AML-193 (cell line): ENCODE measurements around the gene YWHAG.
"Not testable (repeated sequence)": the region's sequence is repeated elsewhere in the genome, so short reads cannot be mapped to it uniquely, and the experiment has no call there.

ENCODE experiments used
- DNase-seq, 2 experiments: peaks; one replicate each; lab custom pipeline; 2025; lab: John Stamatoyannopoulos, UW

YWHAG gene

DNA sequence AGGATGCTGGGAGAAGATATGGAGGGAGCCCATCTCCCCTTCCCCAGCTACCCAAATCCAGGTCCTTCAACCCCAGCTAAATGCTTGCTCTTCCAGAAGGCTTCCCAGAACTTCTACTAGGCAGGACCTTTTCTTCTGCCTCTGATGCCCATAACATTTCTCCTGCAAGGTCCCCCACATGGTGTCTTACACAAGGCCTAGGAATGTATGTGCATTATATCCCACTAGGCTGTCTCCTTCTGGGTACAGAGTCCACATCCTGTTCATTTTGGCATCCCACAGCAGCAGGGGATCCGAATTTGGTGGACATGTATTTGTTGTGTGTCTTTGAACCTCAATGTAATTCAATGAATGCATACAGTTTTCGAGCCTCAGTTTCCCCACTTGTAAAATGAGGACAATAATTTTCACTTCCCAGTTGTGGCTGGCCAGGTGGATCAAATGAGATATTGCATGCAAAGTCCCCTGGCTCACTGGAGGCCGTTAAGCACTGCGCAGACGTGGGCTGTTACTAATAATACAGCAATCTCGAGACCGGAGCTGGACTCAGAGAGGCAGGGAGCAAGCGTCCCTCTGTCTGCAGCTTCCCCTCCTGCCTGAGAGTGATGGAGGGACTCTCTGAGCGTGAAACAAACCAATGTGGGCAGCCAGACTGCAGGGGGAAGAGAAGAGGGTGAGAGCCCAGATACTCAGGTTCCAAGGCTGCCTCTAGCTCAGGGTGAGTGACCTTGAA is 18.6 kb upstream of the YWHAG start:
- DNase-seq: no peak

DNA sequence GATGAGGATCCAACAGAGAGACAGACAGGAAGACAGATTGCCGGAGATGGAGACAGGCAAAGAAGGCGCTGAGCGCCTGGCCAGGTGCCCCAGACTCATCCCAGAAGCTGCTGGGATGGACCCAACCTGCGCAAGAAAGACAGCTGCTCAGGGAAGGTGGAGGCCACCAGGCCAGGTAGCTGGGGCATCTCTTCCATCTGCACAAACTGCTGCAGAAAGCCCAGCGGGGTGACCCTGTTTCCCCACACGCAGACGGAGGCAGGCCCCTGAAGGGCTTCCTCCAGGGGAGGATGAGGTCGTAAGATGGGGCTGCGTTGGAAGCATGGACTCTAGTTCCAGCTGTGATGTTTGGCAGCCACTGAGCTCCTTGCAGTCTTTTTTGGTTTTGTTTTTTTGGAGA is 16.5 kb upstream of the YWHAG start:
- no peak for DNase-seq

DNA sequence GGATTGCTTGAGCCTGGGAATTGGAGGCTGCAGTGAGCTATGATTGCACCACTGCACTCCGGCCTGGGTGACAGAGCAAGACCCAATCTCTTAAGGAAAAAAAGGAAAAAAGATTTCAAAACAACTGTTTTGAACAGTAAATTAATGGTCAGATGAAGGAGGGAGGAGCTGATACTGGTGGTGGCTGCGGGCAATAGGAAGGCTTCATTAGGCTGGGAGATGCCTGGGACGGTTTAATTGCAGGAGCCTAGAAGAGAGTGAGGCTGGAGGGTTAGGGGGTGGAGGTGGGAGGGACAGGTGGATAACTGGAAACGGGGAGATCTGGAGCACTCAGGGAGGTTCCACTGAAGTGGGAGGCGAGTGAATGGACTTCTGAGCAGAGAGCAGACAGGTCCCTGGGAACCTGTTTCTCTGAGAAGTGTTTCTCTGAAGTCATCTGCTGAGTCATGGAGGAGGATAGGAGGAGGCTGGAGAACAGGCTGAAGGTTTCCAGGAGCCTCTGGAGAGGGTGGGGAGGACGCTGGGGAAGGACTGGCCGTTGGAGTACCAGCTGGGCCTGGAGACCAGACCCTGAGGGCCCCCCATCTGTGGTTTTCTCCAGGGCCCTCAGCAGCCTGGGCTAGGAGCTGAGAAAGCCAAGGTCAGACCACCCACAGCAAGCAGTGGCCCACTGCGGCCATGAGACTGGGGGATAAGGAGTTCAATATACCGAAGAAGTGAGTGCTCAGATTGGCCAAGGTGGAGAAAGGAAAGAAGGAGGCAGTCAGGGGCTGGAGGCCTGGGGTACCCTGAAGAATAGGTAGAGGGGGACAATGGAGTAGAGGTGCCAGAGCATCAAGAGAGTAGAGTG is 14.4 kb upstream of the YWHAG start:
- DNase-seq: peak; percentile 3 to 14

DNA sequence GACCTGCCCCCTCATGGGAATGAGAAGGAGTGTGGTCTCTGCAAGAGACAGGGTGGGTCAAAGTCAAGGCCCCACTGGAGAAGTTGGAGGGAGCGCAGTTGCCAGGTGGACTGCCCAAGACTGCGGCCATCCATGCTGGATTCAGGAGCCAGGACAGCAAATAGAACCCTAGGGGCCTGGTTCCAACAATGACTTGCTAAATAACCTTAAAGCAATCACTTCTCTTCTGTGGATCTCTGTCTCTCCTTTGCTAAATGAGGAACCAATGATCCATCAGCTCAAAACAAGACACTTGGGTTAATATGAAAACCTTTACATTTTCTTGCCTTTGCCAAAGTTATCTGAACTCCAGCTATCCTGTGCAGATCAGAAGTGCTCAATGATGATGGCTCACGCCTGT is 12.6 kb upstream of the YWHAG start:
- DNase-seq: no peak

DNA sequence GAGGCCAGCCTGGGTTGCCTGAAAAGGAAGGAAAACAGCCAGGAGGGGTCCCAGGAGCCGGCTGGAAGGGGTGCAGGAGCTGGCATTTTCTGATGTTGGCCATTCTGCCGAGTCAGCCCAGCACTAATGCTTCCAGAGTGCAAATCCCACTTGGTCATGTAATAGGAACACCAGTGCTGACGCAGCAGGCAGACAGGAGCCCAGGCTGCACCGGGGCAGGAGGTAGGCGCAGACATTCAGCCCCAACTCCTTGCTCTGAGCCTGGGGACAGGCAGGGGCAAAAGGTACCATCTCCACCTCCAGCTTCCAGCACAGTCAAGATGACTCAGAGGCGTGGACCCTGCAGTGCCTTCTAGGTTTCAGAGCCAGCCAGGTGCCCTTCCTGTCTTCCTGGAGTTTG is 10.2 kb upstream of the YWHAG start:
- DNase-seq: no peak

DNA sequence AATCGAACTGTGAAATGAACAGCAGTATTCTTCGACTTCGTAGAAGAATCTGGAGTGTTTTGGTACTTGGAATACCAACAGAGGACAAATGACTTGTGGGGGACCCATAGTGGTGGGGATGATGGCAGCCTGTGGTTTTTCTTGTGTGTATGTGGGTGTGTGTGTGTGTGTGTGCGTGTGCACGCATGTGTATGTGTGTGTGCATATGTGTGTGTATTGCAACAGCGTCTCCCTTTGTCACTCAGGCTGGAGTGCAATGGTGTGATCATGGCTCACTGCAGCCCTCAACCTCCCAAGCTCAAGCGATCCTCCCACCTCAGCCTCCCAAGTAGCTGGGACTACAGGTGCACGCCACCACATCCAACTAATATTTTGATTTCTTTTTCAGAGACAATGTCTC is 9.4 kb upstream of the YWHAG start:
- no peak for DNase-seq

DNA sequence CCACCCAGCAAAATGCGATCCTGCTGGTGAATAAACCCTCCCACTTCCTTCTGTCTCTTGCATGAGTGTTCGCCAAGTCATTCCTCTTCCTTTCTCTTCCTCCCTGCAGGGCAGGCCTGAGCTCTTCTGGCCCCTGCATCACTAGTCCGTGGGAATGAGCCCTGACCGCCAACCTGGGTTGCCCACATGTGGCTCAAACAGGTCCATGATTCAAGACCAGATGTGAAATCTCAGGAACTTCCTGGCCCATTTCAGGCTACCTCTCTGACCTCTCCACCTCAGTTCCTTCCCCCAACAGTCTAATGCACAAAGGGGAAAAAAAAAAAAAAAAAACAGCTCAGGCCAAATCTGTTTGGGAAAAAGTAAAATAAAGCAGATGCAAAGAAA is 5.4 kb upstream of the YWHAG start:
- DNase-seq: peak; percentile 52 to 64

DNA sequence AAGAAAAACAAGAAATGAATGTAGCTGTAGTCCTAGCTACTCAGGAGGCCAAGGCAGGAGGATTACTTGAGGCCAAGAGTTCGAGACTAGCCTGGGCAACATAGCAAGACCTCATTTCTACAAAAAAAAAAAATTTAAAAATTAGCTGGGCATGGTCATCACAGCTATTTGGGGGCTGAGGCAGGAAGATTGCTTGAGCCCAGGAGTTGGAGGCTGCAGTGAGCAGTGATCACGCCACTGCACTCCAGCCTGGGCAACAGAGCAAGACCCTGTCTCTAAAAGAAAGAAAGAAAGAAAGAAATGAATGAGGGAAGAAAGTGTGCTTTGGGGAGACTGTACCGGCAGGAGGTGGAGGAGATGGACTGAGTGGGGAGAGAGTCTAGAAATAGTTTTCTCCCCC is 5.0 kb upstream of the YWHAG start:
- DNase-seq: not testable (repeated sequence)

DNA sequence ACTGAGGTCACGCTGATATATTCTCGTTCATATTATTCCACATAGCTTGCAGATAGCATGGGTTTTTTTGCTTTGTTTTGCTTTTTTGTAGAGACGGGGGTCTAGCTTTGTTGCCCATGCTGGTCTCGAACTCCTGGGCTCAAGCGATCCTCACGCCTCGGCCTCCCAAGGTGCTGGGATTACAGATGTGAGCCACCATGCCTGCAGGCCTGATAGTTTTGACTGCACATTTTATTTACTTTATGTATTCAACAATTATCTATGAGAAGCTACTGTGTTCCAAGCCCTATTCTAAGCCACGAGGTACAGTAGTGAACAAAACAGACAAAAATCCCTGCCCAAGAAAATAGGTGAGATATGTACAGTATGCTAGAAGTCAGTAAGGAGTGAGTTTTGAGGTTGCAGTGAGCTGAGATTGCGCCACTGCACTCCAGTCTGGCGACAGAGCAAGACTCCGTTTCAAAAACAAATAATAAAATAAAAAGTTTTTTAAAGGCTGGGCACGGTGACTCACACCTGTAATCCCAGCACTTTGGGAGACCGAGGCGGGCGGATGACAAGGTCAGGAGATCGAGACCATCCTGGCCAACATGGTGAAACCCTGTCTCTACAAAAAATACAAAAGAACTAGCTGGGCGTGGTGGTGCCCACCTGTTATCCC is 1.3 kb upstream of the YWHAG start:
- no peak for DNase-seq

DNA sequence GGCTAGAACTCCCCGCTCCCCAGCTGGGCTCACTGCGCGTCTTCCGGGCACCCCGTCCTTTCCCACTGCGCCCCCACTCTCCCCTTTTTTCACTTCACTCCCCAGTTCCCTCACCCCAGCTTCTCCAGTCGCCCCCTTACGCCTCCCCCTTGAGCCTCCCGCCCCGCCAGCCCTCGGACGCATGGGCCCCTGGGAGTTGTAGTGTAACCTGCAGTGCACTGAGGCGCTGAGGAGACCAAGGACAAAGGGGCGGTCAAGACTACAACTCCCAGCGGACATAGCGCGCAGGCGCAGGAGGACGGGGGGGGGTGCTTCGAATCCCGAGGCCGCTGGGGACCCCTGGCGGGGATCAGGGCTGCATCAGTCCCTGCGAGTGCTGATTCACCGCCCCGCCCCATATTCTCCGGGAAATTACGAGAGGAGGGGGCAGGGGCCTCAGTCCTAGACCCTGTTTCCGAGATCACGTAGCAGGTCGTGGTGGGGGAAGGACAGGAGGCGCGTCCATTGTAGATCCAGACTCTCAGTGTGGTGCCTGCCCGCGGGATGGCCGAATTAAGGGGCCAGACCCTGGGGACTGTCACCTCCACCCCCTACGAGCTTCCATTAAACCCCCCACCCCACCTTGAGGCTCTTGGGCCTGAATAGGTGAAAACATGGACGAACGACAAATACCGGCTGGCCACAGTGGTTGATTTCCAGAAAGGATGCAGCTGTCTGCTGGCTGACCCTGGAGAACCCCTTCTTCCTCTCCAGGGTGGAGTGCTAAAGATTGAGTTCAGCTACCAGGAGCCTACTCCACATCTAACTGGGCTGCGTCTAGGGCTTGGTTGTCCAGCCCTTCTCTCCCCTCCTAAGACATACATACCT is 553 bp upstream of the YWHAG start:
- peak; percentile 96 to 97 for DNase-seq

DNA sequence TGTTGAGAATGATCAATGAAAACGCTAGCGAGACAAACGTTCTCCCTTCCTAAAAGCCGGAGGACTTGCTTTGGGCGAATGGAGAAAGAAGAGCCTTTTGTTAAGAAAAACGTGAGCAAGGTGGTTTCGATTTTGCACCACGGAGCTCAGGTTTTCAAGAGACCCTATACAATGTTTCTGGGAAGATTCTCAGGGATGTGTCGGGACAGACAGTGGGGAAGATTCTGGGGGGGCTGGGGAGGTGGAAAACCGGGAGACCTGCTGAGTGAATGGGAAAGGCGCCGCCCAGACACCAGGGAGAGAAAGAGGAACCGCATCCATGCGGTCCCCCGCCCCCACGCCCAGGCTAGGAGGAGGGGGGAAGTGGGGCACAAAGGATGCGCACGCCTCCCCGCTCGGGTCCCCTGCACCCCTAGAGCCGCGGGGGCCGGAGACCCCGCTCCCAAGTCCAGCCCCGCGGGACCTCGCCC is 745 bp downstream of the YWHAG start:
- peak; percentile 35 to 37 for DNase-seq

DNA sequence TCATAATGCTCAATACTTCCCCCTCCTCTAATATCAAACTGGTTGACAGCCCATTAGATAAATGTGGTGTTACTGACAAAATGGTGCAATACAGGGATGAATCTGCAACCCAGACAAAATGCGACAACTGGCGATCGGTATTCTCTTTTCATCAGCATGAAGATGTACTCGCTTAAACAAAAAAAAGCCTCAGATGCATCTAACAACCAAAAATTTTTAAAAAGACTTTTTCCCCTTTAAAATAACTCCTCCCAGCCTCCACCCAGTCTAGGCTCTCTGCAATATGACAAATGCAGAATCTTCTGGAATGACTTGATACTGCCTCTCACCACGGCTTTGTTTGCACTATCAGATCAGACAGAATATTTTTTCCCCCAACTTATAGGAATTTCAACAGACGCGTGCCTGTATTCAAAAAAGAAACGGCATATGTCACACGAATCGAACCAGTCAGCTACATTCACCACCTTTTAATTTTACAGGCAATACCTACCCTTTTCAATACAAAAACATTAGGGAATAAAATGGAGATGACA is 1.2 kb downstream of the YWHAG start:
- DNase-seq: no peak

DNA sequence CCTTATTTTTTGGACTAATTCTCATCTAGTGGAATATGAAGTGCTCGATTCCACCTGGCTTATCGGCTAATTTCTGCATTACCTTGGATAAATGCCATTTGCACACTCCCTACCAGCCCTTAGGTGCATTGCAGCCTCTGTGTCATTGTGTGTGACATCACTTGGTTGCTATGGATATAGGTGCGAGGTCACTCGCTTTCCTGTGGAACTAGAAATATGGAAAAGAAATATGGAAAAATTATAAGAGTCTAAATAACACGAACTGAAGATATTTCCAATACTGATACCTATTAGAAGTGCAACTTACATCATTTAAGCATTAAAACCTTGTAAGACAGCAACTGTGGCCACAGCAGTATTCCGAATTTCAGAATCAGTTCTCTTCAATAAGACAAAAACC is 2.0 kb downstream of the YWHAG start:
- peak; percentile 25 to 29 for DNase-seq

DNA sequence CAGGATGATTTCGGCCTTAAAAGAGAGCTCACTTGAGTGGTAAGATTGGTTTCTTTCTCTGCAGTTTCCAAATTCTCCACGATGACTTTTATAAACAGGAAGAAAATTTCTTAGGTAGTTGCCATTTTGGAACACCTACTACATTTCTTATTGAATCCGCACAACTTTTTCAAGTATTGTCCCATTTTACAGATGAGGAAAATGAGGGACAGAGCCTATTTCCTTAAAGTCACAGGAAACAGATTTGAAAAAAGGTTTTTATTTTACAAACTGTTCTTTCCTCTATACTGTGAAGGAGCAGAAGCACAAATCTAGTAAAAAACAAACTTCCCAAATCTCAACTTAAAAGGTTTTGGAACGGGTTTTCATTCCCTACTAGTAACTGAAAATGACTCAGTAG is 2.7 kb downstream of the YWHAG start:
- no peak for DNase-seq

DNA sequence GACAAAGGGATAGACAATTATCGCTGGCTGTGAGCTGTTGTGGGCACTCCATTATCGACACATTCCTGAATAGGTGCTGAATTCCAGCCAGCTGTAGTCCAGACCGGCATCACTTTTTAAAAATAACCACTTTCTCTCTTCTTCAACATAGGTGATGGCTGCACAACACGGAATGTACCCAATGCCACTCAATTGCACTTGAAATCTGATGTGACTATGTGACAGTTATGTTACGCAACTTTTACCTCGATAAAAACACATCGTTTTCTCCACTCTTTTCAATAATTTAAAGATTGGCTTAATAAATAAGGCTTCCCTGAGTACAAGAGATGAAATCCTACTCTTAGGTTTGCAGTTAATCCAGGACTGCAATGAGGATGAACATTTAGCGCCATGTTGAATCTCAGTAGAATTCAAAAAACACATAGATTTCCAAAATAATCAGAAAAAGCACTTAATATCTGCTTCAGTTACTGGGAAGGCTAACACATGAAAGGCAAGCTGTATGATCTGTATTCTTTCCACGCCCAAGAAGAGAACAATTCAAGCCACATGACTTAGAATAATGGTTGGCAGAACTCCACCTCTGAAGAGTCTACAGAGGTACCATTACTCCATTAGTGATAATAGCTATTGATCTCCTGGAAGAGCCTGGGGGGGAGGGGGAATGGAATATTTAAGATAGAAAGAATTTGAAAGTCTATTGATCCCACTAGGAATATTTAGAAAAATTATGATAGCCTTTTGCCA is 3.6 kb downstream of the YWHAG start:
- DNase-seq: no peak

DNA sequence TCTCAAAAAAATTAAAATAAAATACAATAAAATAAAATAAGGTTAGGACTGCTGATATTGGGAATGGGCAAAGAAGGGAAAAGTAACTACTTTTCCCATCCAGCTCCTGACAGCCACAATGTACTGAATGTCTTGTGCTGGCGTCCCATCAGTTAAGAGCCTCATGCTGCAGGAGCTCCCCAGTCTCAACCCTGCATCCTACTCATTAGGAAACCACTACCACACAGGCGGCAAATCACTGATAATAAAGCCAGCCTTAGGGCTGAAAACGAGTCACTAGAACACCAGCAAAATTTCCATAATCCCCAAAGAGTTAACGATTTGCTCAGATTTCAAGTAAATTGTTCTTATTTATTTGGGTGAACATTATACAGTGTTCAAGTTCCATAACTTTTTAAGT is 4.3 kb downstream of the YWHAG start:
- no peak for DNase-seq

DNA sequence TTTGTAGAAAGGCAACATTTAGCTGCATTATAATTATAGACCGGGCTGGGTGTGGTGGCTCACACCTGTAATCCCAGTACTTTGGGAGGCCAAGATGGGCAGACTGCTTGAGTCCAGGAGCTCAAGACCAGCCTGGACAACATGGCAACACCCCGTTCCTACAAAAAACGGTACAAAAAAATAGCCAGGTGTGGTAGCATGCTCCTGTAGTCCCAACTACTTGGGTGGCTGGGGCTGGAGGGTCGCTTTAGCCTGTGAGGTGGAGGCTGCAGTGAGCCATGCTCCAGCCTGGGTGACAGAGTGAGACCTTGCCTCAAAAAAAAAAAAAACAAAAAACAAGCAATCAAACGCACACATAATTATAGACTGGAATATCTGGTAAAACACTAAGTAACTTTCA is 5.0 kb downstream of the YWHAG start:
- DNase-seq: no peak

DNA sequence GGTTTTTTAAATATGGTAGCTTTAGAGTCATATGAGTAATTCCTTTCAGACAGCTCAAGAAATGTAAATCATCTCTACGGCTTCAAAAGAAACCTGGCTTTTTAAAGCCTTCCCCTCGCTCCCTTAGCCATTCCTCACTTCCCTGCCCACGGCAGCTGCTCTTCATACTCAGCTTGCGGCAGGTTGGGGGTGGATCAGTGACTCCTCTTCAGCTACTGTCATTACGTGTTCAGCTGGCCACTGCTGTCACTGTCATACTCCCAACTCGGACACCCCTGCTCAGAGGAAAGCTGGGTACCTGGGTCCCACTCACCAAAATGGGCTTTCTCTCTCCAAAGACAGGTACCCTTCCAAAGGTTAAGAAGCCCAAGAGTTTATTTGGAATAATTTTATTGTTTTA is 6.6 kb downstream of the YWHAG start:
- no peak for DNase-seq

DNA sequence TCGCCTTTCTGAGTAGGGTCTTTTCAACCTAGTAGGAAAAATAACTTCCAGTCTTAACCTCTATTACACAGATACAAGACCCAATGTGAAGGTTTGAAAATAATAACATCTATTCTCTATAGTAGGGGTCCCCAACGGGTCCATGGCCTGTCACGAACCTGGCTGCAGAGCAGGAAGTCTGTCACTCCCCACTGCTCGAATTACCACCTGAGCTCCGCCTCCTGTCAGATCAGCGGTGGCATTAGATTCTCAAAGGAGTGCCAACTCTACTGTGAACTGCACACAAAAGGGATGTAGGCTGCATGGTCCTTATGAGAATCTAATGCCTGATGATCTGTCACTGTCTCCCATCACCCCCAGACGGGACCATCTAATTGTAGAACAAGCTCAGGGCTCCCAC is 7.4 kb downstream of the YWHAG start:
- DNase-seq: no peak

DNA sequence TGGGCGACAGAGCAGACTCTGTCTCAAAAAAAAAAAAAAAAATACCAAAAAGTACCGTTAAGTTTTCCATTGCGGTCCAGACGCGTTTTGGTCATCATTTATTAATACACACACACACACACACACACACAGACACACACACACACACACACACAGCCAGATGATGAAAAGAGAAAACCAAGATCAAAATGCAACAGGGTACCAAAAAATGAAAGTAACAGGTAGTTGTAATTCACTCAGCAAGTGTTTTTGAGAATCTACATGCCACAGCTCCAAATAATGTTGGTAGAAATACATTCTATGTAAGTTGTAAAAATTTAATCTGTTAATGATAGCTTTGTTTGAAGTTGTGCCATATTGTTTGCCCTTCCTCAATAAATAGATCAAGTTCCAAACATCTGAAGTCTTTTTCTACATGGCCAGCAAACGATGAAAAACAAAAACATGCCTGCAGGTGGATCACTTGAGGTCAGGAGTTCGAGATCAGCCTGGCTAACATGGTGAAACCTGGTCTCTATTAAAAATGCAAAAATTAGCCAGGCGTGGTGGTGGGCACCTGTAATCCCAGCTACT is 9.4 kb downstream of the YWHAG start:
- no peak for DNase-seq

DNA sequence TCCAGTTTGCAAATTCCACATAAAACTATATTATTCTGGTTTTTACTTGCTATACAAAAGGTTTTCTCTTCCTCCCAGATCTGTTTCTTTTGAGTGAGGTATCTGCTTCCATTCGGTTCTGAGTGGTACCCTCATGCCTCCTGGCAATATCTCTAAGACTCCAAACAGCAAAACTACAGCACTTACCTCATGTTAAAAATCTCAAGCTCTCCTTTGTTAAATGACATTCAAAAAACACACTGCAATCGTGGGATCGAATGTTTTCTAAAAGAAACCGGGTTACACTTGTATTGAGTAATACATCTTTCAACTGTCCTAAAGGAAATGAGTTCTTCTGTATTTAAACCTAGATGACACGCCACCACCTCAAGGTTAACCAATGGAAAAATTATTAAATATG is 11.1 kb downstream of the YWHAG start:
- DNase-seq: no peak
